ENCODE results near the gene ZNG1C.
"Not testable (repeated sequence)": the region's sequence is repeated elsewhere in the genome, so short reads cannot be mapped to it uniquely, and the experiment has no call there.

DNA sequence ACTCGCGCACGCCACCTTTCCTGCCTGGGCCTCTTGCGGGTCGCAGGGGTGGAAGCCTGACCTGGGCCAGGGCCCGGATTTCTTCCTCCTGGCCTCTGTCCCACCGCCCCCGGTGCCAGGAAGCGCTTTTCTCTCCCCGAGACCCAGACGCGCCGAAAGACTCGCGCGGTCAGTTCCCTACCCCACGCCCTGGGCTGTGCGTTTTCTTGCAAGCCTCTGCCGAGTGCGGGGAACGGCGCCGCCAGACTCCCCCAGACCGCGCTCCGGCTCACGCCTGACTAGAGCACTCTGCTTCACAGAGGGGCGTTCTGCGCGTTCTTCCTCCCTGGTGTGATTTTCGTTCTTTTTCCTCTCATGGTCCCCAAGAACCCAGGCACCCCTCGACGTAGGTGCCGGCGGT lies 65.3 kb downstream of the ZNG1C start:
- TF ChIP-seq, protein P1, sequence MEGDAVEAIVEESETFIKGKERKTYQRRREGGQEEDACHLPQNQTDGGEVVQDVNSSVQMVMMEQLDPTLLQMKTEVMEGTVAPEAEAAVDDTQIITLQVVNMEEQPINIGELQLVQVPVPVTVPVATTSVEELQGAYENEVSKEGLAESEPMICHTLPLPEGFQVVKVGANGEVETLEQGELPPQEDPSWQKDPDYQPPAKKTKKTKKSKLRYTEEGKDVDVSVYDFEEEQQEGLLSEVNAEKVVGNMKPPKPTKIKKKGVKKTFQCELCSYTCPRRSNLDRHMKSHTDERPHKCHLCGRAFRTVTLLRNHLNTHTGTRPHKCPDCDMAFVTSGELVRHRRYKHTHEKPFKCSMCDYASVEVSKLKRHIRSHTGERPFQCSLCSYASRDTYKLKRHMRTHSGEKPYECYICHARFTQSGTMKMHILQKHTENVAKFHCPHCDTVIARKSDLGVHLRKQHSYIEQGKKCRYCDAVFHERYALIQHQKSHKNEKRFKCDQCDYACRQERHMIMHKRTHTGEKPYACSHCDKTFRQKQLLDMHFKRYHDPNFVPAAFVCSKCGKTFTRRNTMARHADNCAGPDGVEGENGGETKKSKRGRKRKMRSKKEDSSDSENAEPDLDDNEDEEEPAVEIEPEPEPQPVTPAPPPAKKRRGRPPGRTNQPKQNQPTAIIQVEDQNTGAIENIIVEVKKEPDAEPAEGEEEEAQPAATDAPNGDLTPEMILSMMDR (conservative IDR thresholded peaks at IDR 0.05; ENCODE audit: low read depth, low read length), result not testable (repeated sequence)
- not testable (repeated sequence) for TF ChIP-seq EZH2 (IDR thresholded peaks at IDR 0.05; ENCODE audit: low read length, unreplicated experiment)

Measured in PC-3 (cell line).